ENCODE results near the gene JMJD7.

Gene JMJD7
- 0 to 1.2 (median 0.59) reads per million in 17 experiments for total RNA-seq

- DNase-seq = peak; percentile 91 to 98 (median 96)
Measured at GRCh38 chr15:41827880-41828806, at the start of gene JMJD7. Gene JMJD7, plus strand, starts transcription at chr15:41828092. Its CDS starts 33 bp downstream, at chr15:41828125.

DNA sequence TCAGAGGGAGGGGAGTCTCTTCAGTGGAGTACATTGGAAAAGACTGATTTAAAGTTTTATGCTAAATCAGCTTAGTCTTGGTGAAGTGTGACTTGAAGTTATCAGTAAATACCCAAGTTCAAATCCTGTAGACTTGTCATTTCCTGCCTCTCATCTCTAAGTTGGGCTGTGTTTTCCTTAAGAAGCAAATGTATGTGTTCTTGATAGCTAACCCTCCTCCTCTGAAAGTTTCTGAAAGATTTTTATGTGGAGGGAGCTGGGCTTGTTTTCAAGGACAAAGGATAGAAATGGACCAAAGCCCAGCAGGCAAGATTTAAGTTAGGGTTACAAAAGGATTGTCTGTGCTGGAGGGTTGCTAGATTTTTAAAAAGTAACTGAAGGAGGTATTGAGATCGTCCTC lies 49.4 kb upstream of the JMJD7 start:
- DNase-seq = no peak

- DNase-seq = no peak
Measured at GRCh38 chr15:41779662-41780157, 48.2 kb upstream of the JMJD7 start.

DNA sequence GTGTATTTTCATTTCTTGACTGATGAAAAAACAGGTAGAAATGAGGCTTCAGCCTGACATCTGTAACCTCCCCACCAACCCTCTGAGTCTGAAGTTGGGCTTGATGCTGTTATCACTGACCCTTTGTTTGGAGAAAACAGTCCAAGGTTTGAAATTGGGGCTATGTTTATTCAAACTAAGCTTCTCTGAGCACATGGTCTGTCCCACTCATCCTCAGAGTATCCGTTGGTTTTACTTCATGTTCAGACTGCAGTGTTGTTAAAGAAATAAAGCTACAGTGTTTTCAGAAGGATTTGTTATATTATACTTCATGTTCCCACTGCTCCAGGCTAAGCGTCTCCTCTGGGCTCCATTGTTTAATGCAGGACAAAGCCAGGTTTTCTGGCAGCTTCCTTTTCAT lies 47.6 kb upstream of the JMJD7 start:
- no peak for DNase-seq

- DNase-seq = no peak
Measured at GRCh38 chr15:41780727-41781126, 47.2 kb upstream of the JMJD7 start.

DNA sequence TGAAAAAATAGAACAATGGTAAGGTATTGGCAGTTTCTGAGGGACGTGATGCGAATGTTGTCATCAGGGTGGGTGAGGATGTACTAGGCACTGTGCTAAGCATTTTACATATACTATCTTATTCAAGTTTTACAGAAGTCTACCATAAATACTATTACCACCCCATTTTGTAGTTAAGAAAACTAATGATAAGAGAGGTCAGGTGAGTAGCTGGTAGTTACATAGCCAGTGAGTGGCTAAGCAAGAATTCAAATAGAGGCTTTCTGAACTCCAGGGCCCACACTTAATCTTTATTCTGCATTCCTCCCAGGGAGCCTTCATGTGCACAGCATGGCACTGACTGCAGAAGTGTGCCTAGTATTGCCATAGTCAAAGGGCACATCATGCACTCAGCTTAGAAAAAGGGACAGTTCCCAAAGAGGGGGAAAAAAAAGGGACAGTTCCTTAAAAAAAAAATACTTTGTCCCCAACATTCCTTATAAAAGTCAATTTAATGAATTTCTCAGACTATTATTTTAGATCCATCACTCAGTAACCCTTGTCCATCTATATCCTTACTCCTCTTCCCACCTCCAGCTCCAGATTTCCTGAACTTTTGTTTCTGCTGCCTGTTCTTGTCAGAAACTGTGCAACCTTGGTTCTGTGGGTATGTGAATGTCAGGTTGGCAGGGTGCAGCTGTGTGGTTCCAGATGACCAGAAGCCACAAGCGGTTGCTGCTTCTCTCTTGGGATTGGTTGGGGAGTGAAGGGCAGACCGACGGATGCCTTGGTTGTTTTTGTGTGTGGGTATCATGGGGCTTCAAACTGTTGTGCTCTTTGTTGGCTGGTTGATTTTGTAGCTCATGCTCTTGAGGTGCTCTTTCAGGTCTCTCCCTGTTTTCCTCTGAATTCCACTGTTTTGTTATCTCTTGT lies 45.3 kb upstream of the JMJD7 start:
- no peak for DNase-seq

DNA sequence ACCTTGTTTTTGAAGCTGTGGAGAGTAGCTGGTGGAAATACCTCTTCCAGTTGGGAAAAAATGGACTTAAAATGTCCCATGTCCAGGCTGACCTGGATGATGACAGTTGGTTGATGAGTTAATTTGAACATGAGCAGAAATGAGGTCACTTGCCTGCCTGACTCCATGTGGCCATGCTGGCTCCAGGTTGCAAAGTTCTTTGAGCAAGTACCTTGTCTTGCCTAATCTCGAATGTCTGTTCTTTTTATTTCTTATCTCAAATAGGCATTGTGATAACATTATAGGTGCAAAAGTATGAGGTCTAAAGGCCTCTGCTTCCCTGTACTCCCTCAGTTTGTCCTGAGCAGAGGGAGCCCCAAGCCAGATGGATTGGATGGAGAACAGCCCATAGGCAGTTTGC lies 44.6 kb upstream of the JMJD7 start:
- DNase-seq = no peak

- no peak for DNase-seq
Measured at GRCh38 chr15:41788262-41788661, 39.6 kb upstream of the JMJD7 start.

DNA sequence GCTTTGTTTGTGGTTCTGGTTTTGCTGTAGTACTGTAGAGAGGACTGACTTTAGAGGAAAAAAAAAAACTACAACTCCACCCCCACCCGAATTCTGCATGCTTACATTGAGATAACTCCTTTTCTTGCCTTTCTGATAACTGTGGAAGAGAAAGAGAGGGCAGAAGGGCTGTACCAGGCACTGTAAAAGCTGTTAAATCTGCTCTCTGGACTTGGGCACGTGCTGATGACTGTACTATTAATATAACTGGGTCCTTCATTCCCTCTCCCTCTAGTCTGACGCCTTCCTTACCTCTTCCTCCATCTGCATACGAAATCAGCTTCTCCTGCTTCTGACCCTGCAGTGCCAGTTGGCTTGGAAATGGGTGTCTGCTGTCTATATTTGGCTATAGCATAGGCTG lies 38.7 kb upstream of the JMJD7 start:
- DNase-seq = peak in 1 of 4 experiments; percentile 21

- DNase-seq = no peak
Measured at GRCh38 chr15:41789662-41790061, 38.2 kb upstream of the JMJD7 start.

- no peak for DNase-seq
Measured at GRCh38 chr15:41790169-41790568, 37.7 kb upstream of the JMJD7 start.

DNA sequence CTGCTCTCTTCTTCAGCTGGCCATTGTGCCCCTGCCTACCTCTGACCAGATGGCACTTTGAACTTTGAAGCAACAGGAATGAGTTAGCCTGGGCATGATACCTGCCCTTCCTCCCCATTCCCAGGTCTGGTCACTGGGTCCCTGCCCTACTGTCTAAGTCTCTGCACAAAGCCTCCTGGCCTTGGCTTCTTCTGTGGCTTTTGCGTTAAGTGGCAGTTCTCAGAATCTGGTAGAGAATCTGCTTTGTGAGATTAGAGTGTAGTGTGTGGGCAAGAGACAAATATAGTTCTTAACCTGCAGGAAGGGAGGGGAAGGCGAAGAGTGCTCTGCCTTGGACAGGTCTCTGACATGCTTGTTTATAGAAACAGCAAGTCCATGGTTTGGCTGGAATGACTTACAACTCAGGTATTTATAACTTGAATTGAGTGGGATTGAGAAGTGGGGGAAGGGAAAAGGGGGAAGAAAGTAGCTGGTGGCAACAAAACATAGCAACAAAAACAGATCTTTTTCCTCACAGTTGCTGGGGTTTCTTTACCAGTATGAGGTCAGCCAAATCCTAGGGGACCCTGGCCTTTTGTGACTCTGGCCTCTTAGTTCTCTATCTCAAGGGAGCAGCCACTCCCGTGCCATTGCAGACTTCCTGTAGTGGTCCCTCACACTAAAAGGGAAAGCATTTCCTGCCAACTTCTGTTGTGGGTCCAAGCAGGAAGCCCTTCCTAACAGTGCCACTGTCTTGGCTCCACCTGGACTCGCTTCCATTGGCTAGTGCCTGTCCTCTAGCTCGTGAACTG lies 36.9 kb upstream of the JMJD7 start:
- peak in 3 of 4 experiments; percentile 28 to 47 (median 39) for DNase-seq

DNA sequence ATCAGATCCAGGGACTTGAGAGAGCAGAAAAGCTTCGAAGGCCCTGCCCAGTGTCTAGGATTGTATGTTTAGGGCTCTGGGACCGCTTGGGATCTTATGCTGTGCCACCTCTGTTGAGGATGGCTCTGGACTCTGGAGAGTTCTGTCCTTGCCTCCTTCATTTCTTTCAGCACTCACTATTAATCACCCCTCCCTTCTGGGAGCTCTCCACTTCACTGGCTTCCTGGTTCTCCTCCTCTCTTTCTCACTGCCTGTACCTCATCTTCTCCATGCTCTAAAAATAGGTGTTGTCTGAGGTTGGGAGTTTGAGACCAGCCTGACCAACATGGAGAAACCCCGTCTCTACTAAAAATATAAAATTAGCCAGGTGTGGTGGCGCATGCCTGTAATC lies 36.4 kb upstream of the JMJD7 start:
- DNase-seq = no peak

- no peak for DNase-seq
Measured at GRCh38 chr15:41792000-41792637, 35.8 kb upstream of the JMJD7 start.

DNA sequence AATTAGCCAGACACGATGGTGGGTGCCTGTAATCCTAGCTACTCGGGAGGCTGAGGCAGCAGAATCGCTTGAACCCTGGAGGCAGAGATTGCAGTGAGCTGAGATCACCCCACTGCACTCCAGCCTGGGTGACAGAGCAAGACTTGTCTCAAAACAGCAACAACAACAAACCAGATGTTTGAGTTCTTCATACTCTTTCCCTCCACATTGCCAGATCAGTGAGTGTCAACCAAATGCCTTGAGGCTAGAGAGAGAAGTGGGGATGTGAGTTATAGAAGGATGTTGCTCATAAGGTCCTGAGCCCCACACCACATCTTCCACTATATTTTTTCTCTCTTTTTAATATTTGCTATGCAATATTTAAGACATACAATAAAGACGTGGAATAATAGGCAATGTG lies 33.8 kb upstream of the JMJD7 start:
- no peak for DNase-seq

DNA sequence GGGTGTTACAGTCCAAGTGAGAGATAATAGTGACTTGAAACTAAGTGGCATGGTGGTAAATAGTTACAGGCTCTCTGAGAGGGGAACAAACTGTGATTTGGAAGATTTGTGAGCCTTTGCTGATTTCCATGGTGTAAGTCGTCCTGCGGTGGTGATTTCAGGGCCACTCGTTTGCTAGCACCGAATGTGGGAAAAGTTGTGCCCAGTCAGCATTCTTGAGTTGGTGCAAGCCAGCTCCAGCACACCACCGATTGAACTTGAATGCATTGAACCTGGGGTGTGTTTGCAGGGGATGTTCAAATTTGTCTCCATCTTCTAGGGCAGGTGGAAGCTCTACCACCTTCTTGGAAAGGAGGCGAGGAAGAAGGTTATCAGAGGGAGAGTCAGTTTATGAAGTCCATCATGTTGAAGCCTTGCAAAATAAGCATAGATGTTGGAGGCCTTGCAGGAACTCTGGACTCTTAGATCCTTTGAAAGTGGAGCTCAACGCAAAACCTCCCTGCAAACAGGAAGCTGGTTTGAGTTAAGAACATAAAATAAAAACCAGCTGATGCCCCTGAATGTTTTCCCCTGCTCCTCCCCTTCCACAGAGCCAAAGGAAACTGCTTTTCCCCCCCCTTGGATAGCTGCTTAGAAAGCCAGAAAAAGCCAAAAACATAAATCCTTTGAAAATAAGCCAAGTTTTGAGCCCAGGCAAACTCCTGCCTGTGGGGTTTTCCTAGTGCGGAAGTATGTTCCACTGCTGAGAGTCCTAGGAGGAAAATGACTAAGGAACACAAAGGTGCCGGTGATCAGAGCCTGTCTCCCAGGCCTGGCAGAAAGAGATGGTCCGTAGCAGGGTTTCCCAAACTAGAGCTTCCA lies 31.7 kb upstream of the JMJD7 start:
- DNase-seq = no peak

DNA sequence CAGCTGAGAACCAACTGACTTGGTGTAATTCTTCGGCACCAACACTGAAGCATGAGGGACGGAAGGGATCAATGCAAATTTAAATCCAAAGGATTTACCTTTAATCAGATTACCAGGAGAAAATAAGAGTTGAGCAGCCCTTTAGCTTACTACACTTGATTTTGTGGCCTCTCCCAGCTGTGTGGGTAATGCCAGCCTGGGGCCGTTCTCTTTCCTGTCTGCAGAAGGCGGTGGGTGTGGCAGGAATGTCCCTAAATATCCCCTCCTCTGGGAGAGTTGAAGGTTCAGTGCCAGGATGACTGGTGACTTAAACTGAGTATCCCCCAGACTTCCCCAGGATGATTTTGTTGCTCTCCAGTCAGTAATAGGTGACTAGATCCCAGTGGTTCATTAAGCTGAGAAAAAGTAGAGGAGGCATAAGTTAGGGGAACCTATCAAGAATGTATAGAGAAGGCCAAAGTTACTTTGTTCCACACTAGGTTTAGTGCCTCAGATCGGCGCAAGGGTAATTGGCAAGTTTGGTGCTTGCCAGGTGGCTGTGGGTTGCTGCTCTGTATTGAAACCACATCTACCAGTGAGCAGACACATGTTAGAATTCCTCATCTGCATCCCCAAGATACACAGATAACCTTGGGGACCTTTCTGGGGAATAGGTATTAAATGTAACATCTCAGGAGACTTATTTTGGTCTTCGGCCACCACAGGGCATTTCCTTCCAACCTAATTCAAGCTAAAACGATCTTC lies 30.5 kb upstream of the JMJD7 start:
- no peak for DNase-seq

GRCh38 chr15:41798607-41799487 lies 29.0 kb upstream of the JMJD7 start:
- DNase-seq = no peak

GRCh38 chr15:41799488-41799805 lies 28.4 kb upstream of the JMJD7 start:
- DNase-seq = no peak
